Measurements from ENCODE around the gene DNAJC11.

DNAJC11 gene

DNA sequence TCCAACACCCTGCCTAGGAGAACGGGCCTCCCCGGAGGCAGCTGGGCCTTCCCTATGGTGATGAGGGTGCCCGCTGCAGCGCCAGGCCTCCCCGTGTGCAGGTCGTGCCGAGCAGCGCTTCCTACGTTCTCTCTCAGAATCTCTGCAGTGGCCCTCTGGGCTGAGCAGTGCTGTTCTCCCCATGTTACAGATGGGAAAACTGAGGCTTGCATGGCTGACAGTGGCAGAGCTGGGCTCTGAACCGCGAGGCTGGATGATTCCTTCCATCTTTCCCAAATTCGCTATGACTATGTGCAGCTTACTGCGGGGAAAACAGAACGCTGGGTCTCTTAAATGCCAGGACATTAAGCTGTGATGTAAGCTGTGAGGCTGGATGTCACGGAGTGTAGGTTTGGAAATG lies 107.8 kb downstream of the DNAJC11 start:
- H3K36me3 ChIP-seq, result peaks cover 84 to 100% (median 98%) of the 10 kb centered on the region in 3 donors
- H3K27me3 ChIP-seq, result no peaks in the 10 kb centered on the region
- H3K4me3 ChIP-seq, result no peak overlapping the region
- peaks cover 0 to 97% (median 86%) of the 10 kb centered on the region in 4 donors for H3K4me1 ChIP-seq
- TF ChIP-seq, protein P1, sequence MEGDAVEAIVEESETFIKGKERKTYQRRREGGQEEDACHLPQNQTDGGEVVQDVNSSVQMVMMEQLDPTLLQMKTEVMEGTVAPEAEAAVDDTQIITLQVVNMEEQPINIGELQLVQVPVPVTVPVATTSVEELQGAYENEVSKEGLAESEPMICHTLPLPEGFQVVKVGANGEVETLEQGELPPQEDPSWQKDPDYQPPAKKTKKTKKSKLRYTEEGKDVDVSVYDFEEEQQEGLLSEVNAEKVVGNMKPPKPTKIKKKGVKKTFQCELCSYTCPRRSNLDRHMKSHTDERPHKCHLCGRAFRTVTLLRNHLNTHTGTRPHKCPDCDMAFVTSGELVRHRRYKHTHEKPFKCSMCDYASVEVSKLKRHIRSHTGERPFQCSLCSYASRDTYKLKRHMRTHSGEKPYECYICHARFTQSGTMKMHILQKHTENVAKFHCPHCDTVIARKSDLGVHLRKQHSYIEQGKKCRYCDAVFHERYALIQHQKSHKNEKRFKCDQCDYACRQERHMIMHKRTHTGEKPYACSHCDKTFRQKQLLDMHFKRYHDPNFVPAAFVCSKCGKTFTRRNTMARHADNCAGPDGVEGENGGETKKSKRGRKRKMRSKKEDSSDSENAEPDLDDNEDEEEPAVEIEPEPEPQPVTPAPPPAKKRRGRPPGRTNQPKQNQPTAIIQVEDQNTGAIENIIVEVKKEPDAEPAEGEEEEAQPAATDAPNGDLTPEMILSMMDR (IDR thresholded peaks at IDR 0.05), result no peak
- peak overlapping the region; percentile 86 for H3K27ac ChIP-seq
- no peak for DNase-seq
- intact Hi-C loops (cut with DNase I; ENCODE audit: low total_unique reads), result no loop called here
- H3K9me3 ChIP-seq, result no peaks in the 10 kb centered on the region

DNA sequence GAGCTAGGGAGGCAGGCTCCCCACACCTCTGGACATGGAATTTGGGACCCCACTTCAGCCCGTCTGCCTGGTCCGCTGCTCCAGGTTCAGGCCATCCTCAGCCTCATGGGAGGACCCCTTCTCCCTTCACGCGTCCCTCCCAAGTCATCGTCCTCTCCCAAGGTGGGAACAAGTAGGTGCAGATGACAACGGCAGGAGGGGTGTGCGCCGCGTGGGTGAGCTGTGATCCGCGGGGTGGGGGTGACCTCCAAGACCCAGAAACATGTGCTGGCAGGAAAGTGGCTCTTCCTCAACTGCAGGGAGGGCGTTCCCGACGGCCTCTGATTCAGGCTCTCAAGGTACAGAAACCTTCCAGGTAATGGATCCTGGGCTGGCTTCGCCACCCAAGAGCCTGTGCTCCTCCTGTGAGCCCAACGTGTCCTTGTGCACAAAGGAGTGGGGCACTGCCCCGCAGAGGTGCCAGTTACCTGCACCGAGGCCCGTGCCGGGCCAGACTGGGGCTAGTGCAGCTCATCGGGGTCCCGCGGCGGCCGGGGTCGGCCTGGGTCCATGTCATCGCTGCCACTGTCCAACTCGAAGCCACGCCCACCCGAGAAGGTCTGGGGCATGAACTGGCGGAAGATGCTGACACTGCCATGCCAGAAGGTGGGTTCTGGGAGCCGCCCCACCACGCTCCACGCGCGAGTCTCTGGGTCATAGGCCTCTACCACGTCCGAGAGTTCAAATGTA lies 108.6 kb downstream of the DNAJC11 start:
- DNase-seq, result no peak
- Histone ChIP-seq H3K9me3 (no peaks in the 10 kb centered on the region), H3K4me3 (no peak overlapping the region), H3K27me3 (no peaks in the 10 kb centered on the region), H3K4me1 (peaks cover 0 to 97% (median 85%) of the 10 kb centered on the region in 4 donors), H3K27ac (peak overlapping the region; percentile 86), H3K36me3 (peaks cover 84 to 100% (median 99%) of the 10 kb centered on the region in 3 donors)
- TF ChIP-seq, protein P1 (IDR thresholded peaks at IDR 0.05), result no peak
- intact Hi-C loops (cut with DNase I; ENCODE audit: low total_unique reads), result no loop called here

DNA sequence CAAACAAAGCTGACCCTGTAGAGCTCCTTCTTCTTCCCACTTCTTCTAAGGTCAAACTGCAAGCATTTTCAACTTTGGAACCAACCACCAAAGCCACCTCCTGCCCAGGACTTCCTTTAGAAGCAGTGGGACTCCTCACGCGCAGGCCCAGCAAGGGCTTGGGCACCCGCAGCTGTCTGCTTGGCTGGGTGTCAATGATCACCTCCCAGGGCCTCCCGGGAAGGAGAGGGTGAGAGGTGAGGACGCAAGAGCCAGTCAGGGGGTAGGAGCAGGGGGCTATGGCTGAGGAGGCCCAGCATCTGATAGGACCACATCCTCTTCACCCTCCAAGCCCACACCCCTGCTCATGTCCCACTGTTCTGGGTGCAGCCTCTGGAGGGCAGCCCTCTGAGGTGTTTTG lies 109.2 kb downstream of the DNAJC11 start:
- H3K9me3 ChIP-seq, result no peaks in the 10 kb centered on the region
- intact Hi-C loops (cut with DNase I; ENCODE audit: low total_unique reads), result no loop called here
- no peak overlapping the region for H3K4me3 ChIP-seq
- peaks cover 0 to 97% (median 85%) of the 10 kb centered on the region in 4 donors for H3K4me1 ChIP-seq
- DNase-seq, result peak in 1 of 2 donors; percentile 72
- no peaks in the 10 kb centered on the region for H3K27me3 ChIP-seq
- peaks cover 80 to 100% (median 99%) of the 10 kb centered on the region in 3 donors for H3K36me3 ChIP-seq
- H3K27ac ChIP-seq, result peak overlapping the region; percentile 86
- TF ChIP-seq, protein P1 (IDR thresholded peaks at IDR 0.05), result no peak

DNA sequence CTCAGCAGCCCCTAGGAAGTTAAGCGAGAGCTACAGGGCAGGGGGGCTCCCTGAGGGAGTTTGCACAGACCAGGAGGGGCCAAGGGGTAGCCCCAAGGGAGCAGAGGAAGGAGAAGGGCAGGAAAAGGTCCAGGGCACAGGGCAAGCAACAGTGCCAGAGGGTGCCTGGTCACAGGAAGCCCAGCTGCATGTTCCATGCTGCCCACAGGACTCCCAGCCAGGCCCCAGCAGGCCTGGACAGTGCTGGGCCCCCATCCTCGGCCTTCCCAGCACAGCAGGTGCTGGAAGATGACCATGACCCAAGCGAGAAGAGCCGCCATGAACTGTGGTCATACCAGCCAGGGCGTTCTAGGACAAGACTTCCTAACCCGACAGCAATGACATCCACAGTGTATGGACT lies 110.0 kb downstream of the DNAJC11 start:
- no peaks in the 10 kb centered on the region for H3K27me3 ChIP-seq
- TF ChIP-seq, protein P1 (IDR thresholded peaks at IDR 0.05), result no peak
- H3K4me1 ChIP-seq, result peaks cover 0 to 97% (median 85%) of the 10 kb centered on the region in 4 donors
- H3K9me3 ChIP-seq, result no peaks in the 10 kb centered on the region
- H3K4me3 ChIP-seq, result peak overlapping the region in 1 of 2 donors; percentile 14
- DNase-seq, result no peak
- peaks cover 72 to 96% (median 95%) of the 10 kb centered on the region in 3 donors for H3K36me3 ChIP-seq
- intact Hi-C loops (cut with DNase I; ENCODE audit: low total_unique reads), result no loop called here
- peak overlapping the region; percentile 86 for H3K27ac ChIP-seq

DNA sequence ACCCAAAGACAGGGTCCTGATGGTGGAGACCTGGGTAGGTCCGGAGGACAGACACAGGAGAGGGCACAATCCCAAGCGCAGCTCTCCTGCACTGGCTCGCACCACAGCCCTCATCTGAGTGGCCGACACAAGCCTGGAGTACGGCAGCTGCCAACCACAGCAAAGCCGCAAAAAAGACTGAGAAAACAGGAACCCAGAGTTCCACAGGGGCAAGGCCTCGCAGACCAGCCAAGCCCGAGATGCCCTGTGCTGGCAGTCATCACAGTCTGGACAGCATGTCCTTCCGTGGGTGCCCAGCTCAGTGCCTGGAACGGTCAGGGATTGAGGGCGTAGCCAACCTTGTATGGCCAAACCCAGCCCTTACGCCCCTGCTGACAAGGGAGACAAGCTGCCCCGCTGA lies 110.4 kb downstream of the DNAJC11 start:
- intact Hi-C loops (cut with DNase I; ENCODE audit: low total_unique reads), result no loop called here
- H3K4me1 ChIP-seq, result peaks cover 0 to 97% (median 85%) of the 10 kb centered on the region in 4 donors

More for the DNA sequence above, 110.4 kb downstream of the DNAJC11 start:
- Histone ChIP-seq H3K9me3 (no peaks in the 10 kb centered on the region), H3K27me3 (no peaks in the 10 kb centered on the region), H3K27ac (peak overlapping the region; percentile 86), H3K36me3 (peaks cover 68 to 96% (median 92%) of the 10 kb centered on the region in 3 donors), H3K4me3 (peak overlapping the region in 1 of 2 donors; percentile 14)
- peak; percentile 78 to 94 for DNase-seq
- TF ChIP-seq, protein P1 (IDR thresholded peaks at IDR 0.05), result peak in 1 of 2 experiments; percentile 8

Measured in tibial artery (tissue), 4 donors.